Measurements from ENCODE around the gene POF1B. TPM values are rescaled to one million over a fixed set of nuclear protein-coding genes. Genes with fewer than 3 reads are reported as not detected.

The POF1B gene
- total RNA-seq, 2 donors from 2014 or later = 0.21 to 0.81 TPM

GRCh38 chrX:85391185-85391877 lies 11.9 kb upstream of the POF1B start:
- Histone ChIP-seq H3K4me1 (ENCODE audit: control insufficient read depth in 1 of 2, low read depth in 2 of 2) (no peaks in the 10 kb centered on the region), H3K27me3 (replicated peaks; ENCODE audit: insufficient read depth) (no peaks in the 10 kb centered on the region), H3K27ac (no peak overlapping the region), H3K36me3 (no peaks in the 10 kb centered on the region), H3K4me3 (no peak overlapping the region), H3K9me3 (no peaks in the 10 kb centered on the region)
- DNase-seq (ENCODE audit: low spot score) (no peak), ATAC-seq (ENCODE audit: insufficient number of reproducible peaks, low FRiP score, low read depth) (no peak)
- TF ChIP-seq CTCF (IDR thresholded peaks at IDR 0.05) = no peak

DNA sequence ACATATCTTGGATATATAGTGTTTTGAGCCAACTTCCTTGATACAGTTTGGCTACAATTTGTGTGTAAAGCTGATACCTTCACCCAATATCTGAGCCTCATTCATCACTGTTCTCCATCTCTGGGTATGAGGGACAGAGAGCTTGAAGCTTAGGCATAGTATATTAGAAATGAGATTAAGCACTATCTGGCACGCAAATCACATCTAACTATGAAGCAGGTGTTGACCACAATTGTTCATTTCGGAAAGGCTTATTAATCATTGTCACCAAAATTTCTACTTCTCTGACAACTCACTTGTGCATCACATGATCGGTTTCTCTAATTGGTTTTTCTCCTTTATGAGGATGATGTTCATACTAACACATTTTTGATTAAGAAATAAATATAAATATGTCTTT lies 2.1 kb upstream of the POF1B start:
- no peak for TF ChIP-seq CTCF (IDR thresholded peaks at IDR 0.05)
- Histone ChIP-seq H3K4me1 (ENCODE audit: control insufficient read depth in 1 of 2, low read depth in 2 of 2) (no peaks in the 10 kb centered on the region), H3K36me3 (no peaks in the 10 kb centered on the region), H3K4me3 (no peak overlapping the region), H3K27ac (no peak overlapping the region), H3K9me3 (no peaks in the 10 kb centered on the region), H3K27me3 (replicated peaks; ENCODE audit: insufficient read depth) (no peaks in the 10 kb centered on the region)
- DNase-seq (ENCODE audit: low spot score) (no peak), ATAC-seq (ENCODE audit: insufficient number of reproducible peaks, low FRiP score, low read depth) (no peak)

DNA sequence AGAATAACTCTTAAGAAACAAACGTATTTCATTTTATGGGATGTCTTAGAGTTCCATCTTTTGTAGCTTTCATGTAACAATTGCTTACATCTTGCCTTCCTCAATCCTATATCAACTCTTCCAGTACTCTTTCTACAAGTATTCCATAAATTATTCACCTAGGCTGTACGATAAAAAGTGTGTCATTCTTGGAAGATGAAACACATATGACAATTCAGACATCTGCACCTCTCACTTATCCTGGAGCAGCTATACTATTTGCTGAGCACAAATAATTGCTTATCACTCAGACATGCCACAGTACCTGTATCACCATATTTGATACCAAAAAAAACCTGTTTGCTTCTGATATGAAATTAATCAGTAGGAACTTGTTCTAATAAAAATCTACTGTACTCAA lies 1.0 kb downstream of the POF1B start:
- Histone ChIP-seq H3K9me3 (no peaks in the 10 kb centered on the region), H3K27ac (no peak overlapping the region), H3K4me1 (ENCODE audit: control insufficient read depth in 1 of 2, low read depth in 2 of 2) (no peaks in the 10 kb centered on the region), H3K27me3 (replicated peaks; ENCODE audit: insufficient read depth) (no peaks in the 10 kb centered on the region), H3K4me3 (no peak overlapping the region), H3K36me3 (no peaks in the 10 kb centered on the region)
- DNase-seq (ENCODE audit: low spot score) (no peak), ATAC-seq (ENCODE audit: insufficient number of reproducible peaks, low FRiP score, low read depth) (no peak)
- TF ChIP-seq CTCF (IDR thresholded peaks at IDR 0.05) = no peak

DNA sequence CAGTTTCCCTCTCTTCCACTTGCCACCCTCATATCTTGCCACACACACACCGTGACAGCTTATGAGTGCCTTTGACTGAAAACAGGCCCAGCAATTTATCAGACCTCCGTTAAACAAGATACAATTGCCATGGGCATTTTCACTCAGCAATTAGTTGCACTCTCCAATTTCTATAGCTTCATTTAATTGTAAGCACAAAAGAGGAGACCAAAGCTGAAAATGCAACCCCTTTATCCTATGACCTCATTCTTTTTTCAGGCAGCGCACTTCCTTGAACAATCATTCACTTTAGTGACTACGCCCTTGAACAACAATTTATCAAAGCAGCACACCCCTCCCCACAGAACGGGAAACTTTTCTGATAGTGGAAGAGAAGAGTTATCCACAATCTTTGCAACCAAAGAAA lies 4.1 kb downstream of the POF1B start:
- ATAC-seq (ENCODE audit: insufficient number of reproducible peaks, low FRiP score, low read depth) (no peak), DNase-seq (ENCODE audit: low spot score) (no peak)
- H3K4me1 ChIP-seq (ENCODE audit: control insufficient read depth in 1 of 2, low read depth in 2 of 2) = no peaks in the 10 kb centered on the region
- TF ChIP-seq CTCF (IDR thresholded peaks at IDR 0.05) = no peak
- H3K4me3 ChIP-seq = no peak overlapping the region
- H3K36me3 ChIP-seq = no peaks in the 10 kb centered on the region
- no peak overlapping the region for H3K27ac ChIP-seq
- no peaks in the 10 kb centered on the region for H3K9me3 ChIP-seq
- H3K27me3 ChIP-seq (replicated peaks; ENCODE audit: insufficient read depth) = no peaks in the 10 kb centered on the region

GRCh38 chrX:85365370-85365995 lies 14.0 kb downstream of the POF1B start:
- DNase-seq (ENCODE audit: low spot score) = no peak
- Histone ChIP-seq H3K36me3 (no peaks in the 10 kb centered on the region), H3K4me3 (no peak overlapping the region), H3K4me1 (ENCODE audit: control insufficient read depth in 1 of 2, low read depth in 2 of 2) (no peaks in the 10 kb centered on the region), H3K27me3 (replicated peaks; ENCODE audit: insufficient read depth) (no peaks in the 10 kb centered on the region), H3K9me3 (no peaks in the 10 kb centered on the region), H3K27ac (no peak overlapping the region)
- TF ChIP-seq CTCF (IDR thresholded peaks at IDR 0.05) = no peak
- ATAC-seq (ENCODE audit: insufficient number of reproducible peaks, low FRiP score, low read depth) = no peak

Measured in thoracic aorta (tissue), 2 donors.